Bladder microvascular endothelial cell (primary cell): ENCODE measurements around the gene NOL6. TPM values are rescaled to one million over a fixed set of nuclear protein-coding genes. Genes with fewer than 3 reads are reported as not detected.

Experiments
- total RNA-seq: library from RNA; depleted of rRNA; stranded (reverse); fragments of >200 nt; gene quantifications from 2 replicates; pipeline ENCODE4 v1.2.3, GENCODE V29; 2014

NOL6 gene, protein sequence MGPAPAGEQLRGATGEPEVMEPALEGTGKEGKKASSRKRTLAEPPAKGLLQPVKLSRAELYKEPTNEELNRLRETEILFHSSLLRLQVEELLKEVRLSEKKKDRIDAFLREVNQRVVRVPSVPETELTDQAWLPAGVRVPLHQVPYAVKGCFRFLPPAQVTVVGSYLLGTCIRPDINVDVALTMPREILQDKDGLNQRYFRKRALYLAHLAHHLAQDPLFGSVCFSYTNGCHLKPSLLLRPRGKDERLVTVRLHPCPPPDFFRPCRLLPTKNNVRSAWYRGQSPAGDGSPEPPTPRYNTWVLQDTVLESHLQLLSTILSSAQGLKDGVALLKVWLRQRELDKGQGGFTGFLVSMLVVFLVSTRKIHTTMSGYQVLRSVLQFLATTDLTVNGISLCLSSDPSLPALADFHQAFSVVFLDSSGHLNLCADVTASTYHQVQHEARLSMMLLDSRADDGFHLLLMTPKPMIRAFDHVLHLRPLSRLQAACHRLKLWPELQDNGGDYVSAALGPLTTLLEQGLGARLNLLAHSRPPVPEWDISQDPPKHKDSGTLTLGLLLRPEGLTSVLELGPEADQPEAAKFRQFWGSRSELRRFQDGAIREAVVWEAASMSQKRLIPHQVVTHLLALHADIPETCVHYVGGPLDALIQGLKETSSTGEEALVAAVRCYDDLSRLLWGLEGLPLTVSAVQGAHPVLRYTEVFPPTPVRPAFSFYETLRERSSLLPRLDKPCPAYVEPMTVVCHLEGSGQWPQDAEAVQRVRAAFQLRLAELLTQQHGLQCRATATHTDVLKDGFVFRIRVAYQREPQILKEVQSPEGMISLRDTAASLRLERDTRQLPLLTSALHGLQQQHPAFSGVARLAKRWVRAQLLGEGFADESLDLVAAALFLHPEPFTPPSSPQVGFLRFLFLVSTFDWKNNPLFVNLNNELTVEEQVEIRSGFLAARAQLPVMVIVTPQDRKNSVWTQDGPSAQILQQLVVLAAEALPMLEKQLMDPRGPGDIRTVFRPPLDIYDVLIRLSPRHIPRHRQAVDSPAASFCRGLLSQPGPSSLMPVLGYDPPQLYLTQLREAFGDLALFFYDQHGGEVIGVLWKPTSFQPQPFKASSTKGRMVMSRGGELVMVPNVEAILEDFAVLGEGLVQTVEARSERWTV
- 9.4 and 30.8 TPM in 2 replicates for total RNA-seq

DNA sequence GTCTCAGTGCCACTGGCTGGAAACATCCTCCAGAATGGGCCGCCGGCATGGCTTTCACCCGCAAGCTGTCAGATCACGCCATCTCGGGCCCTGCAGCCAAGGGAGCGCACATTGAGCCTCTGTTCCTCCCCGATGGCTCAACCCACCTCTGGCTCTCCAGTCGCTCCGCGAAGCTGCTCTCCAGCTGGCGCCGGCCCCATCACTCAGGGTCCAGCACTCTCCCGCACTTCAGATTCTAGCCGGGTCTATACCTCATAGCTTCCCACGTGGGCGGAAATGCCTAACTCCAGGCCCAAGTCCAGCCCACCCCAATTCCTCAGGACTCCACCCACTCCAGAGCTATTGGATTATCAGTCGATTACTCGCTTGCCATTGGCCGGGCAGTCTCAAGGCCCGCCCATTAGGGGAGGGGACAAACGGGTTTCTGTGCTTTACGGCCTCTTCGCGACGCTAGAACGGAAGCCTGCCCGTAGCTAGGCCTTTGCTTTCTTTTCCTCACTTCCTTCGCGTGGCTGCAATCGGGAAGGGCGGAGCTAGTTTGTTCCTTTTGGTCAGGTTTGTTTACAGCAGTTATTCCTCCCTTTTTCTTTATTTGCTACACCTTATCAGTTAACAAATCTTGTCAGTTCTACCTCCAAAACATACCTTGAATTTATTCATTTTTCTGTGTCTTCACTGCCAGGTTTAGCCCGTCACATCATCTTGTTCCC is at the start of gene NOL6:
TSS of gene NOL6 (minus strand) at position 282 of the 710 bp plus-strand sequence. CDS start at position 200, 82 bp downstream.

DNA sequence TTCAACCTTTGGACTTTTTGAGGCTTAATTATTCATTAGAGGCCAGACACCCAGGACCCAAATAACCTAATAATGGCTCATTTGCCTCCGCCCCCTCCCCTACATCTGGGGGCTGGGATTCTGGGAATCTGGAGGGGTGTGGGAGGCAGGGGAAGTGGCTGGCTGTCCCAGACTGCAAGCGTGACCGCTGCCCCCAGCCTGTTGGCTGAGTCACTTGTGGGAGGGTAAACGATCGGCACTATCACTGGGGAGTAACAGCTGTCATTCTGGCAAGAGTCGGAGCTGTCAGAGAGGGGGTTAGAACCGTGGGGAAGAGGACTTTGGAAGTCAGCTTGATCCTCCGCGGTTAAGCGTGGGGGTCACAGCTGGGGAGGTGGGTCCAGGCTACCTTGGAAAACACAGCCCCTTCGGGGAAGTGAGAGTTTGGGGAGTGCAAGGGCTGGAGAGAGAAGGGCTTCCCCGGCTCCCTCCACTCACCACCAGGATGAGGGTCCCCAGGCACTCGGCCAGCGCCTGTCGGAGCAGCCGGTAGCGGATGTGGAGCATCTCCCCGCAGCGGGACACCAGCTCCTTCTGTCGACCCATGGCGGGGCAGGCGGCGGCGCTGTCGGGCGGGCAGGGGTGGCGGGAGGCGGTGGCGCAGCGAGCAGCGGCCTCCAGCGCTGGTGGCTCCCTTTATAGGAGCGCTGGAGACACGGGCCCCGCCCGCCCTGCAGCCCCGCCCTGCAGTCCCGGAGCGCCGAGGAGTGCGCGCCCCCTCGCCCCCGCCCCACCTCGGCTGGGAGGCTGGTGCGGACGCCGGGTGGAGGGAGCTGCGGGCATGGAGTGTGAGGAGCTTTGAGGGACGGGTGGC is 26.6 kb downstream of the NOL6 start, which contains the start of gene AQP3:
TSS of gene AQP3 (minus strand) at position 648 of the 853 bp plus-strand sequence. CDS start at position 585, 63 bp downstream.

Other genes starting within 250 kb of the NOL6 start
- gene SPINK4, start 233.8 kb downstream of the NOL6 start, total RNA-seq = not detected in 2 replicates
- 40.8 and 48.3 TPM in 2 replicates for gene BAG1, start 209.2 kb downstream of the NOL6 start, total RNA-seq
- 79.0 and 126 TPM in 2 replicates for gene CHMP5, start 208.9 kb downstream of the NOL6 start, total RNA-seq
- 8.1 and 22.8 TPM in 2 replicates for gene NFX1, start 183.4 kb downstream of the NOL6 start, total RNA-seq
- gene AQP7, start 71.4 kb downstream of the NOL6 start, total RNA-seq = 0.16 TPM in 1 of 2 replicates, not detected in the other
- 0.57 and 1.3 TPM in 2 replicates for gene AQP3, start 26.3 kb downstream of the NOL6 start, total RNA-seq
- 0.49 and 0.63 TPM in 2 replicates for gene ANKRD18B, start 50.3 kb upstream of the NOL6 start, total RNA-seq